ENCODE results near the gene EPB41L4A.

GRCh38 chr5:112283034-112283582 lies 136.0 kb downstream of the EPB41L4A start:
- TF ChIP-seq CTCF (IDR thresholded peaks at IDR 0.05) (no peak), IRF1 (CRISPR knock-in tag; IDR thresholded peaks at IDR 0.05) (no peak), TCF7 (CRISPR knock-in tag; IDR thresholded peaks at IDR 0.05; ENCODE audit: low read depth) (no peak), FOXJ3 (CRISPR knock-in tag; IDR thresholded peaks at IDR 0.05; ENCODE audit: borderline replicate concordance) (no peak), ZNF232 (CRISPR knock-in tag; IDR thresholded peaks at IDR 0.05) (no peak), ELF4 (CRISPR knock-in tag; IDR thresholded peaks at IDR 0.05; ENCODE audit: low read depth) (no peak), USF2 (CRISPR knock-in tag; IDR thresholded peaks at IDR 0.05) (no peak), FOXP1 (CRISPR knock-in tag; IDR thresholded peaks at IDR 0.05; ENCODE audit: borderline replicate concordance) (no peak), USF1 (CRISPR knock-in tag; IDR thresholded peaks at IDR 0.05) (no peak), NFYB (CRISPR knock-in tag; conservative IDR thresholded peaks at IDR 0.05; ENCODE audit: low read depth) (no peak), ZNF512 (CRISPR knock-in tag; IDR thresholded peaks at IDR 0.05; ENCODE audit: borderline replicate concordance) (no peak)
